Measurements from ENCODE around the gene CHIC2. TPM values are rescaled to one million over a fixed set of nuclear protein-coding genes. Genes with fewer than 3 reads are reported as not detected.

Gene CHIC2
- polyA plus RNA-seq, 4 donors, result 12.5 to 26.2 (median 19.8) TPM

DNA sequence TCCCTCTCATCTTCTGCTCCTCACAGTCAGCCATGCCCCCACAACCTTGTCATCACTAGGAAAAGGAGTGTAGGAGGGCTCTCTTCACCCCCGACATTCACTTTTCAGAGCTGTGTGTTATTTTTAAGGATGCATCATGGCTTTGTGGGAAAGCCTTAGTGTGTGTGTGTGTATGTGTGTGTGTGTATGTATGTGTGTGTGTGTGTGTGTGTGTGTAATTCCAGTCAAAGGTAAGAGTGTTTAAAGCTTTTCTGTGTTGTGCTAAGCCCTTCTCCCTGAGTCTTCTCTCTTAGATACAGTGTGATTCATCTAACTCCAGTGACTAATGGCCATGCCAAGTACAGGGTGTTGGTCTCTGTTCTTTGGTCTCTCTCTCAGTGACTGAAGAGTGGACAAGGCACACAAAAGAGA lies 76.6 kb downstream of the CHIC2 start:
- H3K4me3 ChIP-seq (ENCODE audit: low read depth in 1 of 3, low read length in 3 of 3), result no peak overlapping the region
- peak in 1 of 2 donors; percentile 24 for DNase-seq
- H3K4me1 ChIP-seq (ENCODE audit: control insufficient read depth in 3 of 3, insufficient read depth in 2 of 3, low read depth in 1 of 3, low read length in 2 of 3), result no peaks in the 10 kb centered on the region
- H3K36me3 ChIP-seq (ENCODE audit: control insufficient read depth in 3 of 3, insufficient read depth in 2 of 3, low read depth in 1 of 3, low read length in 3 of 3), result no peaks in the 10 kb centered on the region
- H3K27me3 ChIP-seq (ENCODE audit: control insufficient read depth in 3 of 3, insufficient read depth in 3 of 3, low read length in 3 of 3), result no peaks in the 10 kb centered on the region
- FAIRE-seq, result no peak
- WGBS, 3 donors, result 94 to 100% (median 96%) methylated on average over 1 of the region's 1 CpG
- H3K9me3 ChIP-seq (ENCODE audit: control insufficient read depth in 2 of 2, insufficient read depth in 1 of 2, low read depth in 1 of 2, low read length in 1 of 2), result no peaks in the 10 kb centered on the region
- no peak overlapping the region for H3K27ac ChIP-seq (ENCODE audit: low read depth in 1 of 3, low read length in 2 of 3)

DNA sequence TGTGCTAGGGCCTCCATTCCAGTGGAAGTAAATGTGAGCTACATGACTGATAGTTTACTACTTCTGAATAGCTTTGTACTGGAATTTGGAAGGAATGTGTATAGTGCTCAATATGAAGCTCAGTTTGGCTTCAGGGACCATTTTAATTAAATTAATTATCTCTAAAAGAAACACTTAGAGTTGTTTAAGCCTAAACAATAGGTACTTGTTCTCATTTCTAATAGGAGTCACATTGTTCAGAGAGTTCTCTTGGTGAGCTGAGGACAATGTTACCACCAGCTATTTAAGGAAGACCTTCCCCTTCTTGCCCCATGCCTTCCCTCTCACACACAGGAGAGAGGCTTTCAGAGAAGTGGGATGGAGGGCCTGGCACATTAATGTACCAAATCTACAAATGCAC lies 78.3 kb downstream of the CHIC2 start:
- no peak overlapping the region for H3K4me3 ChIP-seq (ENCODE audit: low read depth in 1 of 3, low read length in 3 of 3)
- H3K4me1 ChIP-seq (ENCODE audit: control insufficient read depth in 3 of 3, insufficient read depth in 2 of 3, low read depth in 1 of 3, low read length in 2 of 3), result no peaks in the 10 kb centered on the region
- no peak for FAIRE-seq
- no peaks in the 10 kb centered on the region for H3K27me3 ChIP-seq (ENCODE audit: control insufficient read depth in 3 of 3, insufficient read depth in 3 of 3, low read length in 3 of 3)
- H3K27ac ChIP-seq (ENCODE audit: low read depth in 1 of 3, low read length in 2 of 3), result no peak overlapping the region
- DNase-seq, result no peak
- no peaks in the 10 kb centered on the region for H3K36me3 ChIP-seq (ENCODE audit: control insufficient read depth in 3 of 3, insufficient read depth in 2 of 3, low read depth in 1 of 3, low read length in 3 of 3)
- H3K9me3 ChIP-seq (ENCODE audit: control insufficient read depth in 2 of 2, insufficient read depth in 1 of 2, low read depth in 1 of 2, low read length in 1 of 2), result no peaks in the 10 kb centered on the region

GRCh38 chr4:53981567-53981966 lies 82.8 kb downstream of the CHIC2 start:
- H3K4me3 ChIP-seq (ENCODE audit: low read depth in 1 of 3, low read length in 3 of 3), result no peak overlapping the region
- H3K9me3 ChIP-seq (ENCODE audit: control insufficient read depth in 2 of 2, insufficient read depth in 1 of 2, low read depth in 1 of 2, low read length in 1 of 2), result no peaks in the 10 kb centered on the region
- no peaks in the 10 kb centered on the region for H3K36me3 ChIP-seq (ENCODE audit: control insufficient read depth in 3 of 3, insufficient read depth in 2 of 3, low read depth in 1 of 3, low read length in 3 of 3)
- H3K4me1 ChIP-seq (ENCODE audit: control insufficient read depth in 3 of 3, insufficient read depth in 2 of 3, low read depth in 1 of 3, low read length in 2 of 3), result no peaks in the 10 kb centered on the region
- no peaks in the 10 kb centered on the region for H3K27me3 ChIP-seq (ENCODE audit: control insufficient read depth in 3 of 3, insufficient read depth in 3 of 3, low read length in 3 of 3)
- no peak overlapping the region for H3K27ac ChIP-seq (ENCODE audit: low read depth in 1 of 3, low read length in 2 of 3)
- no peak for DNase-seq
- FAIRE-seq, result no peak

DNA sequence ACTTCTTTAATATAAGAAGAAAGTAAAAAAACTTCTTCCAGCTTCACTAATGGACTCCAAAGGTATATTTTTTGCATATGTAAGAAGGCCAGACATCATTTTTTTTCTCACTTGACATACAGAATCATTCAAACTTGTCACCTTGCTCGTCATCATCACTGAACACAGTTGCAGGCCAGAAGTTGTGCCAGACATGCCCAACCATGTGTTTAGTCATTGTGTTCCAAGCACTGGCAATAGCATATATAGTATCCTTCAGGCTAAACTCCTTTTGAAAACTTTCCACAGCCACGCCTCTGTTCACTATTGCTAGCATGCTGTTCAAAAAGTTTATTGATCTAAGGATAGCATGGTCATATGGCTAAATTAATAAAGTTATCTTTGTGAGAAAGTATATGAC lies 83.3 kb downstream of the CHIC2 start:
- Histone ChIP-seq H3K36me3 (ENCODE audit: control insufficient read depth in 3 of 3, insufficient read depth in 2 of 3, low read depth in 1 of 3, low read length in 3 of 3) (no peaks in the 10 kb centered on the region), H3K9me3 (ENCODE audit: control insufficient read depth in 2 of 2, insufficient read depth in 1 of 2, low read depth in 1 of 2, low read length in 1 of 2) (no peaks in the 10 kb centered on the region), H3K27me3 (ENCODE audit: control insufficient read depth in 3 of 3, insufficient read depth in 3 of 3, low read length in 3 of 3) (no peaks in the 10 kb centered on the region), H3K27ac (ENCODE audit: low read depth in 1 of 3, low read length in 2 of 3) (no peak overlapping the region), H3K4me1 (ENCODE audit: control insufficient read depth in 3 of 3, insufficient read depth in 2 of 3, low read depth in 1 of 3, low read length in 2 of 3) (no peaks in the 10 kb centered on the region), H3K4me3 (ENCODE audit: low read depth in 1 of 3, low read length in 3 of 3) (no peak overlapping the region)
- WGBS, 3 donors, result 54 to 70% (median 60%) methylated on average over 2 of the region's 2 CpGs
- FAIRE-seq (no peak), DNase-seq (no peak)

DNA sequence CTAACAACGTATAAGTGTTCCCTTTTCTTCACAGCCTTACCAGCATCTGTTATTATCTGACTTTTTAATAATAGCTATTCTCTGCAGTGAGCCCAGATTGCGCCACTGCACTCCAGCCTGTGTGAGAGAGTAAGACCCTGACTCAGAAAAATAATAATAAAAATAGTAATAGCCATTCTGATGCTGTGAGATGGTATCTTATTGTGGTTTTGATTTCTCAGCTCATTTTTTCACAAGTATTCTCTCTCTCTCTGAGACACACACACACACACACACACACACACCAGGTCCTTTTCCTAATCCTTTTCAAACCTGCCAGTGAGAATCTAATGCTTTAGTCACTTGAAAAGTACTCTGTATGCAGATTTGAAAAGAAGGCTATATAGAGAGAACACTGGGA lies 89.8 kb downstream of the CHIC2 start:
- Histone ChIP-seq H3K27ac (ENCODE audit: low read depth in 1 of 3, low read length in 2 of 3) (no peak overlapping the region), H3K4me1 (ENCODE audit: control insufficient read depth in 3 of 3, insufficient read depth in 2 of 3, low read depth in 1 of 3, low read length in 2 of 3) (no peaks in the 10 kb centered on the region), H3K9me3 (ENCODE audit: control insufficient read depth in 2 of 2, insufficient read depth in 1 of 2, low read depth in 1 of 2, low read length in 1 of 2) (no peaks in the 10 kb centered on the region), H3K36me3 (ENCODE audit: control insufficient read depth in 3 of 3, insufficient read depth in 2 of 3, low read depth in 1 of 3, low read length in 3 of 3) (no peaks in the 10 kb centered on the region), H3K4me3 (ENCODE audit: low read depth in 1 of 3, low read length in 3 of 3) (no peak overlapping the region), H3K27me3 (ENCODE audit: control insufficient read depth in 3 of 3, insufficient read depth in 3 of 3, low read length in 3 of 3) (no peaks in the 10 kb centered on the region)
- 89 to 97% (median 91%) methylated on average over 2 of the region's 2 CpGs for WGBS, 3 donors
- FAIRE-seq (no peak), DNase-seq (no peak)

GRCh38 chr4:53967986-53968385 lies 96.4 kb downstream of the CHIC2 start:
- Histone ChIP-seq H3K4me1 (ENCODE audit: control insufficient read depth in 3 of 3, insufficient read depth in 2 of 3, low read depth in 1 of 3, low read length in 2 of 3) (no peaks in the 10 kb centered on the region), H3K9me3 (ENCODE audit: control insufficient read depth in 2 of 2, insufficient read depth in 1 of 2, low read depth in 1 of 2, low read length in 1 of 2) (no peaks in the 10 kb centered on the region), H3K27ac (ENCODE audit: low read depth in 1 of 3, low read length in 2 of 3) (no peak overlapping the region), H3K4me3 (ENCODE audit: low read depth in 1 of 3, low read length in 3 of 3) (no peak overlapping the region), H3K27me3 (ENCODE audit: control insufficient read depth in 3 of 3, insufficient read depth in 3 of 3, low read length in 3 of 3) (no peaks in the 10 kb centered on the region), H3K36me3 (ENCODE audit: control insufficient read depth in 3 of 3, insufficient read depth in 2 of 3, low read depth in 1 of 3, low read length in 3 of 3) (no peaks in the 10 kb centered on the region)
- DNase-seq, result no peak
- no peak for FAIRE-seq
- 81 to 100% (median 91%) methylated on average over 1 of the region's 1 CpG for WGBS, 3 donors

DNA sequence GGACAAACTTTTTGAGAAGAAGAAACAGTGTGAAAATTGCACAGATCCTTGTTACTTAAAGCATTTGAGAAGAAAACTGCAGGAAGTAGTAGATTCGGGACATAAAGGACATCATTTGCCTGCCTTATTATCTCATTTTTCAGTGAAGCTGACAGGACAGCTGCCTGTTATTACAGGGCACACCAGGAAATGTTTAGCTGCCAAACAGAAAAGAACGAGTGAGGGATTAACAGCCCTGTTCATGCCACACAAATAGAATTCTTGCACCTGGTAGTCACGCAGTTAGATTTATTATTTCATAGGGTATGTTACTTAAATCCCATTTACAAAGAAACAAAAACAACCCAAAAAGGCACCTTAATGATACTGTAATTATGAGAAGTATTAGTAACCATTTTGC lies 100.6 kb downstream of the CHIC2 start:
- DNase-seq (no peak), FAIRE-seq (no peak)
- Histone ChIP-seq H3K27me3 (ENCODE audit: control insufficient read depth in 3 of 3, insufficient read depth in 3 of 3, low read length in 3 of 3) (no peaks in the 10 kb centered on the region), H3K27ac (ENCODE audit: low read depth in 1 of 3, low read length in 2 of 3) (no peak overlapping the region), H3K4me3 (ENCODE audit: low read depth in 1 of 3, low read length in 3 of 3) (no peak overlapping the region), H3K36me3 (ENCODE audit: control insufficient read depth in 3 of 3, insufficient read depth in 2 of 3, low read depth in 1 of 3, low read length in 3 of 3) (no peaks in the 10 kb centered on the region), H3K9me3 (ENCODE audit: control insufficient read depth in 2 of 2, insufficient read depth in 1 of 2, low read depth in 1 of 2, low read length in 1 of 2) (no peaks in the 10 kb centered on the region), H3K4me1 (ENCODE audit: control insufficient read depth in 3 of 3, insufficient read depth in 2 of 3, low read depth in 1 of 3, low read length in 2 of 3) (no peaks in the 10 kb centered on the region)
- WGBS, 3 donors, result 13 to 51% (median 48%) methylated on average over 3 of the region's 3 CpGs

DNA sequence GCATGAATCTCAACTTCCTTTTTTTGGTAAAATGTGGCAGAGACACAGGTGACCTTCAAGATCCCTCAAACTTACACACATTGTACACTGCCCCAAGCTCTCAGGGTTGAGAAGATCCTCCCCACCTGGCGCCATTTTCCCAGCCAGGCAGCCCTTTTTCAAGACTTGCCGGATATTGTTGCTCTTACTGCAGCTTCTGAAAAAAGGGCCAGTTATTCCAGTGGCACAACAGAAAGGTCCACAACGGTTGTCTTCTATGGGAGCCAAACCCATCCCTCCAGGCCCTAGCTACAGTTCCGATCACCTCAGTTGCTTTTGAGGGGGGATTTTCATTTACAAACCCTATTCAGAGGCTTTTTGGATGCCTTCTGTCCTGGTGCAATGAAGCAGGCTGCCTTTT lies 101.1 kb downstream of the CHIC2 start:
- Histone ChIP-seq H3K36me3 (ENCODE audit: control insufficient read depth in 3 of 3, insufficient read depth in 2 of 3, low read depth in 1 of 3, low read length in 3 of 3) (no peaks in the 10 kb centered on the region), H3K9me3 (ENCODE audit: control insufficient read depth in 2 of 2, insufficient read depth in 1 of 2, low read depth in 1 of 2, low read length in 1 of 2) (no peaks in the 10 kb centered on the region), H3K4me1 (ENCODE audit: control insufficient read depth in 3 of 3, insufficient read depth in 2 of 3, low read depth in 1 of 3, low read length in 2 of 3) (no peaks in the 10 kb centered on the region), H3K4me3 (ENCODE audit: low read depth in 1 of 3, low read length in 3 of 3) (no peak overlapping the region), H3K27ac (ENCODE audit: low read depth in 1 of 3, low read length in 2 of 3) (no peak overlapping the region), H3K27me3 (ENCODE audit: control insufficient read depth in 3 of 3, insufficient read depth in 3 of 3, low read length in 3 of 3) (no peaks in the 10 kb centered on the region)
- WGBS, 3 donors, result 90 to 93% (median 92%) methylated on average over 4 of the region's 4 CpGs
- DNase-seq (no peak), FAIRE-seq (no peak)

- Histone ChIP-seq H3K4me3 (ENCODE audit: low read depth in 1 of 3, low read length in 3 of 3) (no peak overlapping the region), H3K4me1 (ENCODE audit: control insufficient read depth in 3 of 3, insufficient read depth in 2 of 3, low read depth in 1 of 3, low read length in 2 of 3) (no peaks in the 10 kb centered on the region), H3K27me3 (ENCODE audit: control insufficient read depth in 3 of 3, insufficient read depth in 3 of 3, low read length in 3 of 3) (no peaks in the 10 kb centered on the region), H3K27ac (ENCODE audit: low read depth in 1 of 3, low read length in 2 of 3) (no peak overlapping the region), H3K9me3 (ENCODE audit: control insufficient read depth in 2 of 2, insufficient read depth in 1 of 2, low read depth in 1 of 2, low read length in 1 of 2) (no peaks in the 10 kb centered on the region), H3K36me3 (ENCODE audit: control insufficient read depth in 3 of 3, insufficient read depth in 2 of 3, low read depth in 1 of 3, low read length in 3 of 3) (no peaks in the 10 kb centered on the region)
- FAIRE-seq (no peak), DNase-seq (no peak)
- WGBS, 3 donors, result 57 to 68% (median 61%) methylated on average over 4 of the region's 4 CpGs
These were observed 101.7 kb downstream of the CHIC2 start for GRCh38 chr4:53962516-53963225.
